ENCODE data around the gene STOML2. TPM values are rescaled to one million over a fixed set of nuclear protein-coding genes. Genes with fewer than 3 reads are reported as not detected.
"Not testable (repeated sequence)": the region's sequence is repeated elsewhere in the genome, so short reads cannot be mapped to it uniquely, and the experiment has no call there.

STOML2 gene, protein sequence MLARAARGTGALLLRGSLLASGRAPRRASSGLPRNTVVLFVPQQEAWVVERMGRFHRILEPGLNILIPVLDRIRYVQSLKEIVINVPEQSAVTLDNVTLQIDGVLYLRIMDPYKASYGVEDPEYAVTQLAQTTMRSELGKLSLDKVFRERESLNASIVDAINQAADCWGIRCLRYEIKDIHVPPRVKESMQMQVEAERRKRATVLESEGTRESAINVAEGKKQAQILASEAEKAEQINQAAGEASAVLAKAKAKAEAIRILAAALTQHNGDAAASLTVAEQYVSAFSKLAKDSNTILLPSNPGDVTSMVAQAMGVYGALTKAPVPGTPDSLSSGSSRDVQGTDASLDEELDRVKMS
- total RNA-seq: 100 to 1,000 TPM; 165 to 168 TPM

DNA sequence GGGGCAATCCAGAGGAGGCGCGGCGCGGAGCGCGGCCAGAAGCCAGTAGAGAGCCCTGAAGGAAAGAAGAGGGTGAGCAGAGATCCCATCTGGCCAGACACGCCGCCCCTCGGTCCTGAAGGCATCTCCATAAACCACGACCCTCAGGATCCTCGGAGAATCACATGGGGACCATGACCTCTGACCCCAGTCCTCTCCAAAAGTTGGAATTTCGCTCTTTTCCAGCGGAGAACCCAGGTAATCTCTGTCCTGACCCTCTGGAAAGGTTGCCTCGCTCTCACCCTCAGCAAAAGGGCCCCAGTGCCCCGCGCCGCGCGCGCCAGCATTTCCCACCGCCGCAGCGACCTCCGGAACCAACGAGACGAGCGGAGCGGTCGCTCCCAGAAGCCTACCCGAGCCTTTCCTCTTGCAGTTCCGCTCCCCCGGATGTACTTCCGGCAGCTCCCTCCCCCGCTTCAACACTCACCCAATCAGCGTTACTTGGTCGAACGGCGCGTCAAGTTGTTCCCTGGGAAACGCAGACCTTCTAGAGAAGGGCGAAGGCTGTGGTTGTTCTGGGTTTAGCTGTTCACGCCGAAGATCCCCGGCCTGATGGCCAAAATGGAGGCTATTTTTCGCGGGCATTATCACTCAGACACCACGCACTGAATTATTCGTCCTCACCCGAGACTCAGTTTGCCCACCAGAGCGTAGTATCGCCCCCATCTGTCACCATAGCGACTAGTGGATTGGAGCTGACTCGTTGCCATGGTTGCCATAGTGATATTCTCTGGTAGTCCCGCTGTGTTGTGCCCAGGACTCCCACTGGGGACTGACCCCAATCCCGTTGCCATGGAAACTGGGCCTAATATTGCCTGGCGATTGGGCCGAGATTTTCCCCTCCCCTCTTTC, at the start of gene STOML2:
Gene STOML2 (minus strand): TSS at position 363 of the 891 bp plus-strand sequence. CDS start 37 bp downstream, at position 326.
- intact Hi-C loops (cut with micrococcal nuclease): loop anchor here (1.0 to 5.0 kb wide), 4 partner anchors 14 to 1664 kb away; partner anchors contain the start of genes DNAJB5 and FANCG

DNA sequence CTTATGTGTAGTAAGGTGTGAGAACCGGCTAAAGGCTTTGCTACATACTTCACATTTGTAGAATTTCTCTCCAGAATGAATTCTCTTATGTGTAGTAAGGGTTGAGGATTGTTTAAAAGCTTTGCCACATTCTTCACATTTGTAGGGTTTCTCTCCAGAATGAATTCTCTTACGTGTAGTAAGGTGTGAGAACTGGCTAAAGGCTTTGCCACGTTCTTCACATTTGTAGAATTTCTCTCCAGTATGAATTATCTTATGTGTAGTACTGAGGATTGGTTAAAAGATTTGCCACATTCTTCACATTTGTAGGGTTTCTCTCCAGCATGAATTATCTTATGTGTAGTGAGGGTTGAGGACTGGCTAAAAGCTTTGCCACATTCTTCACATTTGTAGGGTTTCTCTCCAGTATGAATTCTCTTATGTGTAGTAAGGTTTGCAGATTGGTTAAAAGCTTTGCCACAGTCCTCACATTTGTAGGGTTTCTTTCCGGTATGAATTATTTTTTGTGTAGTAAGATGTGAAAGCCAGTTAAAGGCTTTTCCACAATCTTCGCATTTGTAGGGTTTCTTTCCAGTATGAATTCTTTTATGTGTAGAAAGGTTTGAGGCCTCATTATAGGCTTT, 45.1 kb upstream of the STOML2 start:
- H3K27ac Mint-ChIP-seq; CTCF ChIA-PET; H3K36me3 Mint-ChIP-seq (ENCODE audit: low read depth); H3K4me1 Mint-ChIP-seq (ENCODE audit: low read depth); intact Hi-C loops (cut with micrococcal nuclease); H3K4me3 Mint-ChIP-seq; DNase-seq; H3K27me3 Mint-ChIP-seq (ENCODE audit: low read depth): not testable (repeated sequence)
- peaks cover 40% of the 10 kb centered on the region for H3K9me3 Mint-ChIP-seq

More for the DNA sequence above, at the start of gene STOML2:
- Mint-ChIP-seq H3K9me3 (no peaks in the 10 kb centered on the region), H3K4me3 (peak within 1 kb of the TSS; percentile 99), H3K36me3 (ENCODE audit: low read depth) (peaks cover 18% of the 10 kb centered on the region), H3K27me3 (ENCODE audit: low read depth) (no peaks in the 10 kb centered on the region), H3K4me1 (ENCODE audit: low read depth) (peaks cover 31% of the 10 kb centered on the region), H3K27ac (peak within 1 kb of the TSS; percentile 93)
- peak; percentile 96 for DNase-seq
- CTCF ChIA-PET: interaction anchor here (0.8 to 2.9 kb wide), 6 partner anchors 9 to 401 kb away, joined by 3 to 10 read pairs (median 4); partner anchors contain the start of gene ATOSB

DNA sequence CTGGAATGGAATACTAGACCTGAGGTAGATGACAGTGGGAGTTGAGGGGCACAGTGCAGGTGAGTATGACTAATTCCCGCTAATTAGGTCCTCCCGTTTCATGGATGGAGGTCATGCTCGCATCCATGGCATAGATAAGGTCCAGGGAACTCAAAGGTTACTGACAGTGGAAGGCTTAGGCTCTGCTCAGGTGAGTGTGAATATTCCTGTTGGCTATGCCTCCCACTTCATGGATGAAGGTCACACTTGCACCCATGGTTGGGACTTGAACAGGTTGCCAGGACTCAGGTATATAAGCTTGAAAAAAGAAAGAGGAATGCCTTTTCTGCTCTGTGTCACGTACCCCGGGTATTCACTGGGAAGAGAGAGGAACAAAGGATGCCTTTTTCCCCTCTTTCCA, 39.1 kb upstream of the STOML2 start:
- H3K27ac Mint-ChIP-seq: no peak overlapping the region

DNA sequence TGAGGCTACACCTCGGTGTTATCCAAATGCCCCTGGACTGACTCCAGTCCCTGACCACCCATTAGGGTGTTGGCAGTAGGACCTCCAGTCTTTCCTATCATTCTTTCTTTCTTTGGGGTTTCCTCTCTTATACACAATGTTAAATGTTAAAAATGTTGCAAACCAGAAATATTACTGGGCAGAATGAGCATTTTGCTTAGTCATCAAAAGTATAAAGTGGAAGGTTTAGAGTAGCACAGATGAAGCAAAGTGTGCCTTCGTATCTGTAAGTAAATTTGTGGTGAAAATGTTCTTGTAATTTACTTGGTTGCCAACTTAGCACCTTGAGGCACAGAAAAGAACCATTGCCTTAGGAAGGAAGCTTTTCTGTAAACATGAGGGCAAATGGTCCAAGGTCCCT, 37.2 kb upstream of the STOML2 start:
- H3K27ac Mint-ChIP-seq: no peak overlapping the region
- no peak overlapping the region for H3K4me3 Mint-ChIP-seq
- H3K27me3 Mint-ChIP-seq (ENCODE audit: low read depth): no peaks in the 10 kb centered on the region
- H3K9me3 Mint-ChIP-seq: peaks cover 15% of the 10 kb centered on the region
- no peaks in the 10 kb centered on the region for H3K4me1 Mint-ChIP-seq (ENCODE audit: low read depth)
- no peaks in the 10 kb centered on the region for H3K36me3 Mint-ChIP-seq (ENCODE audit: low read depth)
- DNase-seq: no peak
- CTCF ChIA-PET: interaction anchor here (0.5 to 1.4 kb wide), 2 partner anchors 380 to 410 kb away, joined by 3 to 4 read pairs; no protein-coding TSS in a partner anchor
- intact Hi-C loops (cut with micrococcal nuclease): no loop called here

More for the DNA sequence above, 39.1 kb upstream of the STOML2 start:
- Mint-ChIP-seq H3K27me3 (ENCODE audit: low read depth) (no peaks in the 10 kb centered on the region), H3K4me1 (ENCODE audit: low read depth) (no peaks in the 10 kb centered on the region), H3K9me3 (peaks cover 21% of the 10 kb centered on the region), H3K36me3 (ENCODE audit: low read depth) (no peaks in the 10 kb centered on the region), H3K4me3 (no peak overlapping the region)
- intact Hi-C loops (cut with micrococcal nuclease): no loop called here
- DNase-seq: no peak
- CTCF ChIA-PET: interaction anchor here (0.7 to 0.8 kb wide), 2 partner anchors 8 to 25 kb away, joined by 3 to 4 read pairs; no protein-coding TSS in a partner anchor

DNA sequence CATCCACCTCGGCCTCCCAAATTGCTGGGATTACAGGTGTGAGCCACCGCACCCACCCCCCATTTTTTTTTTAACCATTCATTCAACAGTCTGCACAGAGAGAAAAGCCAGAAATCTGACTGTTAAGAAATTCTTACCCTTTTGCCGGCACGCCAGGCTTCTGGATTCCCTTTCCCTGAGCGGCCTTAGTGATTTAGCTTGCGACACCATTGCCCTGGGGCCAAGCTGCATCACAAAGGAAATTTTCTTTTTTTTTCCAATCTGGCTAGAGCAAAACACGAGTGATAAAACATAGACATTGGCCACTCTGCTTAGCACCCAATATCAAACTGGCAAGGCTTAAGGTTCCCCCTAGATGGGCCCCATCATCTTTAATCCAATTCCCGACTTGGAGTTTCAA, 33.9 kb upstream of the STOML2 start:
- no peak for DNase-seq
- no peaks in the 10 kb centered on the region for H3K27me3 Mint-ChIP-seq (ENCODE audit: low read depth)
- no peaks in the 10 kb centered on the region for H3K36me3 Mint-ChIP-seq (ENCODE audit: low read depth)
- no peaks in the 10 kb centered on the region for H3K4me1 Mint-ChIP-seq (ENCODE audit: low read depth)
- intact Hi-C loops (cut with micrococcal nuclease): no loop called here
- CTCF ChIA-PET: no interaction called here
- no peak overlapping the region for H3K27ac Mint-ChIP-seq
- no peak overlapping the region for H3K4me3 Mint-ChIP-seq
- peaks cover 4% of the 10 kb centered on the region for H3K9me3 Mint-ChIP-seq

DNA sequence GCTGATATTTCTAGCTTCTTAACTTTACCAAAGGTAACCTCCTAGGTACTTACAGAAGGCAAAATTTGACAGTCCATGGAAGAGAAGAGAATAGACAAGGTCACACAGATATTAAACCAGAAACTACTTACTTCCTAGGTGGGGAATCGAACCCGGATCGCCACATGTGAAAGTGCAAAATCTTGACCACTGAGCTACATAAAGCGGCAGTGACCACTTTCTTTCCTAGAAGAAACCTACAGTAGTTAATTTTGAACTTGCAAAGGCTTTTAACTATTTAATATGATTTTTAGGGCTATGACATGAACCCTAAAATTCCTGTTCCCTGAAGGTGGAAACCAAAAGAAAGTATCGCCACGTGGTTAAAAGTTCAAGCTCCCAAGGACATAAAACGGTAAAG, 33.1 kb upstream of the STOML2 start:
- intact Hi-C loops (cut with micrococcal nuclease): no loop called here
- CTCF ChIA-PET: interaction anchor here (0.6 to 1.2 kb wide), 4 partner anchors 88 to 342 kb away, joined by 3 to 4 read pairs (median 3); no protein-coding TSS in a partner anchor
- DNase-seq: no peak
- Mint-ChIP-seq H3K4me3 (no peak overlapping the region), H3K27ac (no peak overlapping the region), H3K36me3 (ENCODE audit: low read depth) (no peaks in the 10 kb centered on the region), H3K27me3 (ENCODE audit: low read depth) (no peaks in the 10 kb centered on the region), H3K9me3 (peaks cover 5% of the 10 kb centered on the region), H3K4me1 (ENCODE audit: low read depth) (no peaks in the 10 kb centered on the region)

DNA sequence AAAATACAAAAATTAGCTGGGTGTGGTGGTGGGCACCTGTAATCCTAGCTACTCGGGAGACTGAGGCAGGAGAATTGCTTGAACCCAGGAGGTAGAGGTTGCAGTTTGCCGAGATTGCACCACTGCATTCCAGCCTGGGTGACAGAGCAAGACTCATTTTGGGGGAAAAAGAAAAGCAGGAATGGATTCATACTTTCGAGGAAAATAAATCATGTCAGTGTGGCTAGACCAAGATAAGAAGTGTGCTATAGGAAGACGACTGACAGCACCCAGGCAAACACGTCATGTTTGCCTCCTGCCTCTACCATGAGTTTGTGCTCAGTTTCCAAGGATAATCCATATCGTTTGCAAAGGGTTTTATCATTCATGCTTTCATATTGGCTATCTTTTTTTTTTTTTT, 32.0 kb upstream of the STOML2 start:
- H3K27ac Mint-ChIP-seq: no peak overlapping the region
- no peaks in the 10 kb centered on the region for H3K36me3 Mint-ChIP-seq (ENCODE audit: low read depth)
- H3K4me3 Mint-ChIP-seq: no peak overlapping the region
- no peak for DNase-seq
- intact Hi-C loops (cut with micrococcal nuclease): no loop called here
- no peaks in the 10 kb centered on the region for H3K4me1 Mint-ChIP-seq (ENCODE audit: low read depth)
- CTCF ChIA-PET: interaction anchor here (1.2 kb wide), 1 partner anchor 342 kb away, joined by 3 read pairs; no protein-coding TSS in a partner anchor
- H3K9me3 Mint-ChIP-seq: peaks cover 2% of the 10 kb centered on the region
- no peaks in the 10 kb centered on the region for H3K27me3 Mint-ChIP-seq (ENCODE audit: low read depth)

DNA sequence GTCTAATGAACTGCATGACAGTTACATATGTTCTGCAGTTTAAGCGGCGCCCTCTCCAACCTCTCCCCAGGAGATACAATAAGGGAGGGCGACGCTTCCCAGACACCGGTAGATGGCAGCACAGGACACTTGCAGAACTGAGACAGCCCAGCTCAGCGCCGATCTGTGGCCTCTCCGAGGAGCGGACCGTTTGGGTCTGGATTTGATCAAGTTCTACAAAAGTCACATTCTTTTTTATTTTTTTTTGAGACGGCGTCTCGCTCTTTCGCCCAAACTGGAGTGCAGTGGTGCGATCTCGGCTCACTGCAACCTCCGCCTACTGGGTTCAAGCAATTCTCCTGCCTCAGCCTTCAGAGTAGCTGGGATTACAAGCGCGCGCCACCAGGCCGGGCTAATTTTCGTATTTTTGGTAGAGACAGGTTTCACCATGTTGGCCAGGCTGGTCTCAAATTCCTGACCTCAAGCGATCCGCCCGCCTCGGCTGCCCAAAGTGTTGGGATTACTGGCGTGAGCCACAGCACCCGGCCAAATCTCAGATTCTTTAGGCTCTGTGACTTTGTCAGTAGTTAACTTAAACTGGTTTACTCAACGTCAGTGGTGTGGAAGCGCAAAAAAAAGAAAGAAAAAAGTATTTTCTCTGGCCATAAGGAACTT, 14.1 kb upstream of the STOML2 start:
- Mint-ChIP-seq H3K27ac (peak overlapping the region; percentile 80), H3K27me3 (ENCODE audit: low read depth) (no peaks in the 10 kb centered on the region), H3K4me3 (peak overlapping the region; percentile 89), H3K36me3 (ENCODE audit: low read depth) (no peaks in the 10 kb centered on the region), H3K4me1 (ENCODE audit: low read depth) (peaks cover 38% of the 10 kb centered on the region), H3K9me3 (no peaks in the 10 kb centered on the region)
- peak; percentile 94 for DNase-seq
- CTCF ChIA-PET: interaction anchor here (0.6 to 3.0 kb wide), 23 partner anchors 10 to 724 kb away, joined by 3 to 21 read pairs (median 4); partner anchors contain the start of genes FANCG and UNC13B
- intact Hi-C loops (cut with micrococcal nuclease): loop anchor here (1.0 to 5.0 kb wide), 13 partner anchors 14 to 737 kb away; partner anchors contain the start of genes FAM221B, GBA2, RGP1 and STOML2

DNA sequence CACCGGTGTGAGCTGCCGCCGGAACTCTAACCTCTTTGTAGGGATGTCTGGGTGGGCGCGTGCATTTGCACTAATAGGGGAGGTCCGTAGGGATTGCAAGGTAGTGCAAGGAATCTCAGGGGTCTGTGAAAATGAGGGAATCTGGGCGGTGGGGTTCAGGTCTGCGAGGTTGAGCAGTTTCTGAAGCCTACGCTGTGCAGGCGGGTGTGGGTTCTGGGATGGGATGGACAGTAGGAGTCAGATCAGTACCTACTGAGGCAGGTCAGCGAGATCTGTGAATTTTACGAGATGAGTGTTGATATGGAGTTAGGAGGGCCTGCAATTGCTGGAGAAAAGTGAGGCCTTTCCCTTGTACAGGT, 13.6 kb upstream of the STOML2 start:
- DNase-seq: no peak
- peaks cover 43% of the 10 kb centered on the region for H3K4me1 Mint-ChIP-seq (ENCODE audit: low read depth)
- CTCF ChIA-PET: interaction anchor here (0.6 to 3.0 kb wide), 15 partner anchors 10 to 725 kb away, joined by 3 to 21 read pairs (median 4); partner anchors contain the start of gene FANCG
- no peaks in the 10 kb centered on the region for H3K27me3 Mint-ChIP-seq (ENCODE audit: low read depth)
- H3K36me3 Mint-ChIP-seq (ENCODE audit: low read depth): no peaks in the 10 kb centered on the region
- intact Hi-C loops (cut with micrococcal nuclease): loop anchor here (1.0 to 5.0 kb wide), 13 partner anchors 14 to 736 kb away; partner anchors contain the start of genes FAM221B, GBA2, RGP1 and STOML2
- H3K9me3 Mint-ChIP-seq: no peaks in the 10 kb centered on the region
- H3K27ac Mint-ChIP-seq: peak overlapping the region; percentile 80
- peak overlapping the region; percentile 89 for H3K4me3 Mint-ChIP-seq

DNA sequence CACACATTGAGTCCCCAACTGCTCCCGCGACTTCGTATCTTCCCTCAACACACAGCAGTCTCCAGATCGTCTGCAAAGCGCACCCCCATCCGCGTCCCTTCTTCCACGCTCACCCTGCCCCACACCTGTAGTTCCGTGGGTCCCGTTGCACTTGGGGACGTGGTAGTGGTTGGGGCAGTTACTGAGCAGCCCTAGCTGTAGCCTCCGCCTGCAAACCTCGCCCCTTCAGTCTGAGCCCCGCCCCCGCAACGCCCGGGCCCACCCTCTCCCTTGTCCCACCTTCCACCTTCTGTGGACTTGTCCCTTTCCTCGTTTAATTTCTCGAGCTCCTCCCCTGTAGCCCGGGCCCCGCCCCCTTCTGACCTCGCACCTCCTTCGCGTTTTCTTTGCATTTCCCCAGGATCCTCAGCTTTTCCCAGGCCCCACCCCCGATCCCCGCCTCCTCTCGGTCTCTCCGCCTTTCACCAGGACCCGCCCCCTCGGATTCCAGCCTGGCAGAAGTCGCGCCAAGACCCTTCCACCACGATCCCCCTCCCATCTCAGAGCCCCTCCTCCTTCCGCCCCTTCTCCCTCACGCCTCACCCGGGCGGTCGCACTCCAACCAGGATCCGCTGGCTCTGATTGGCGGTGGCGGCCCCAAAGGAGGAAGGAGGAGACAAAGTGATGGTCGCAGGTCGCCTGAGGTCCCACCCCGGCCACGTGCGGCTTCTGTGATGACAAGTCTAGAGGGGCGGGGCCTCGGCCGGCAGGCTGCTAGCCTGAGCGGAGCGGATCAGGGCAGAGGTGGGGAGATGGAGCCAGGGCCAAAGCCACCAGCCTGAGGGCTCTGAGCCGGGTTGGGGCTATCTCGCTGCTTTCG, 13.0 kb upstream of the STOML2 start, which contains the start of gene ATOSB:
Gene ATOSB (minus strand): TSS at position 183 of the 859 bp plus-strand sequence. CDS start 7,588 bp downstream, outside the sequence.
- peaks cover 46% of the 10 kb centered on the region for H3K4me1 Mint-ChIP-seq (ENCODE audit: low read depth)

More for the DNA sequence above, 13.0 kb upstream of the STOML2 start, which contains the start of gene ATOSB:
- DNase-seq: peak; percentile 93
- intact Hi-C loops (cut with micrococcal nuclease): loop anchor here (1.0 to 5.0 kb wide), 15 partner anchors 13 to 736 kb away; partner anchors contain the start of genes CREB3, DNAJB5, FAM221B and GBA2
- Mint-ChIP-seq H3K9me3 (no peaks in the 10 kb centered on the region), H3K4me3 (peak within 1 kb of the TSS; percentile 89), H3K27me3 (ENCODE audit: low read depth) (no peaks in the 10 kb centered on the region), H3K36me3 (ENCODE audit: low read depth) (no peaks in the 10 kb centered on the region), H3K27ac (peak within 1 kb of the TSS; percentile 80)
- CTCF ChIA-PET: interaction anchor here (0.7 to 3.0 kb wide), 9 partner anchors 12 to 564 kb away, joined by 3 to 21 read pairs (median 8); partner anchors contain the start of genes FANCG and STOML2
